GM10266 (cell line): ENCODE data around the gene GCGR.

Experiments used
- DNase-seq: peaks from one replicate; pipeline ENCODE4 v3.0.0; 2012; ENCODE audit errors: extremely low spot score
- TF ChIP-seq, protein P1 (sequence below): IDR thresholded peaks from 2 replicates; pipeline ENCODE4 v1.5.1; 2012; ENCODE audit warnings: mild to moderate bottlenecking, low read depth; ENCODE audit not compliant: control insufficient read depth, insufficient read depth; ENCODE audit errors: missing control alignments

Gene GCGR

DNA sequence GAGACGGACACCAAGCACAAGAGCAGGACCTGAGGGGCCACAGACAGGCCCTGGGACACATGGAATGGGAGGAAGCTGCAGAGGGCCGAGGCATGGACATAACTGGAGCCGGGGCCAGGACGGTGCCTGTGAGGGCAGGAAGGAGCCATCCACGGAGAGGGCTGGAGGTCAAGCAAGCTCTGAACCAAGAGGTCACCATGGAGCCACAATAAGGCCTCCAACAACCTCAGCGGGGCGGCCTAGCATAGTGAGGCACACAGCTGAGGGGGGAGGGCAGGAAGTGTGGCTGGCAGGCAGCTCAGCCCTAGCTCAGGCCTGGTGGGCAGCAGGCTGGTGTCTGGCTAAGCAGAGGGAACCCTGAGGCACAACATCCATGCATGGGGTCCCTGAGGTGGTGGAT, 24.7 kb downstream of the GCGR start:
- no peak for DNase-seq
- TF ChIP-seq, protein P1, sequence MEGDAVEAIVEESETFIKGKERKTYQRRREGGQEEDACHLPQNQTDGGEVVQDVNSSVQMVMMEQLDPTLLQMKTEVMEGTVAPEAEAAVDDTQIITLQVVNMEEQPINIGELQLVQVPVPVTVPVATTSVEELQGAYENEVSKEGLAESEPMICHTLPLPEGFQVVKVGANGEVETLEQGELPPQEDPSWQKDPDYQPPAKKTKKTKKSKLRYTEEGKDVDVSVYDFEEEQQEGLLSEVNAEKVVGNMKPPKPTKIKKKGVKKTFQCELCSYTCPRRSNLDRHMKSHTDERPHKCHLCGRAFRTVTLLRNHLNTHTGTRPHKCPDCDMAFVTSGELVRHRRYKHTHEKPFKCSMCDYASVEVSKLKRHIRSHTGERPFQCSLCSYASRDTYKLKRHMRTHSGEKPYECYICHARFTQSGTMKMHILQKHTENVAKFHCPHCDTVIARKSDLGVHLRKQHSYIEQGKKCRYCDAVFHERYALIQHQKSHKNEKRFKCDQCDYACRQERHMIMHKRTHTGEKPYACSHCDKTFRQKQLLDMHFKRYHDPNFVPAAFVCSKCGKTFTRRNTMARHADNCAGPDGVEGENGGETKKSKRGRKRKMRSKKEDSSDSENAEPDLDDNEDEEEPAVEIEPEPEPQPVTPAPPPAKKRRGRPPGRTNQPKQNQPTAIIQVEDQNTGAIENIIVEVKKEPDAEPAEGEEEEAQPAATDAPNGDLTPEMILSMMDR: no peak

DNA sequence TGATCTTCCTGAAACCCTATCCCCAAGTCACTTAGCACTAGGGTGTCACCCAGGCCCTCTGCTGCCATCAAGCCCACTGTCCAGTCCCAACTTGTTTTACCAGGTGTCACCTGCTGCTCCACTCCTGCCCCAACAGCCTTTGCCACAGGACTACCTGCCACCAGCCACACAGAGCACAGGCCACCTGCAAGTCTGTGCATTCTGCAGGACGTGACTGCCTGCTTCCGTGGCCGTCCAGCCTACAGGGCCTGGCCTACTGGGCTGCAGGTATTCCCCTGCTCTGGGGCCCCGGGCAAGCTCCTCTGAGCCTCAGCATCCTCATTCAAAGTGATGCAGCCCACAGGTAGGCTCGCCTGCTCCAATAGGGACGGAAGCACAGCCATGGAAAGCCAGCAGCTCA, 25.9 kb downstream of the GCGR start:
- TF ChIP-seq, protein P1: no peak

DNA sequence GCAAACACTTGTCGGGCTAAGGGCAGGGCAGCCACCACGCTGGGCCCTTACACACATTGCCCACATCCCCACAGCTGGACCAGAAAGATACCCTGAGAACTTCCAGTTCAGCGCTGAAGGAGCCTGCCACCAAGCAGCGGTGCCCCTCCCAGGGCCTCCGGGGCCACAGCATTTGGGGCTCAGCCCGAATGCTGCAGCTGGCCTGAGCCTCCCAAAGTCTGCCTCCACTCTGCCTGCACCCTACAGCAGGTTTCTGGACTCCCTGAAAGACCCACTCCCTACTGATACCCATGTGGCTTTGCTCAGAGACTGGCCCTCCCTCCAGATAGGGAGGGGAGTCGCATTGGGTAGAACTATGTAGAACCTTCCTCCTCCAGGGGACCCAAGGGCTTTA, 27.6 kb downstream of the GCGR start:
- TF ChIP-seq, protein P1: no peak

More for the DNA sequence above, 25.9 kb downstream of the GCGR start:
- no peak for DNase-seq

DNA sequence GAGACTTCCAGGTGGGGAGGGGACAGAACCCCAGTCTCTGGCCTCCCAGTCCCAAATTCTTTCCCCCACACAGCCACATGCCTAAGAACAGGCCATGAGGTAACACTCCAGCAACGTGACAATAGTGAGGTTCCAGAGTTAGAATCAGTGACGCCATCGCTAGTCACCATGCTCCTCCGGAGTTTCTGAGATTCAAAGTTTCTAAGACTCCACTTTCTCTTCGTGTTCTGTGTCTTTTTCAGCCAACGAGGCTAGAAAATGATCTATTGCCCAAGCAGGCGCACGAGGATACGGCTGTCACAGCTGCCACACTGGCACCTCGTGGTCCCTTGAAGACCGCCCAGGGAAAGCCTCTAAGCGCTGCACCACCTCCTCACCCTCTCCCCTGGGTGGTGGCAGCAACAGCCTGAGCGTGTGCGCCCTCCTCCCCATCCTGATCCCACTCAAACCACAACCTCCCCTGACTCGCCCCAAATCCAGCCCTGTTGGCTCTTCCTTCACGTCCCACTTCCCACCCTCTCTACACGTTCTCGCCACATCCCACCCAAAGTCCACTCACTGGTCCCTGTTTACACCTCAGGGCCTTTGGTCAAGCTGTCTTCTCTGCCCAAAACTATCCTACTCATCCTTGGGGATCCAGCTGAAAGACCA, 28.1 kb downstream of the GCGR start:
- no peak for DNase-seq
- TF ChIP-seq, protein P1: no peak

More for the DNA sequence above, 27.6 kb downstream of the GCGR start:
- no peak for DNase-seq

DNA sequence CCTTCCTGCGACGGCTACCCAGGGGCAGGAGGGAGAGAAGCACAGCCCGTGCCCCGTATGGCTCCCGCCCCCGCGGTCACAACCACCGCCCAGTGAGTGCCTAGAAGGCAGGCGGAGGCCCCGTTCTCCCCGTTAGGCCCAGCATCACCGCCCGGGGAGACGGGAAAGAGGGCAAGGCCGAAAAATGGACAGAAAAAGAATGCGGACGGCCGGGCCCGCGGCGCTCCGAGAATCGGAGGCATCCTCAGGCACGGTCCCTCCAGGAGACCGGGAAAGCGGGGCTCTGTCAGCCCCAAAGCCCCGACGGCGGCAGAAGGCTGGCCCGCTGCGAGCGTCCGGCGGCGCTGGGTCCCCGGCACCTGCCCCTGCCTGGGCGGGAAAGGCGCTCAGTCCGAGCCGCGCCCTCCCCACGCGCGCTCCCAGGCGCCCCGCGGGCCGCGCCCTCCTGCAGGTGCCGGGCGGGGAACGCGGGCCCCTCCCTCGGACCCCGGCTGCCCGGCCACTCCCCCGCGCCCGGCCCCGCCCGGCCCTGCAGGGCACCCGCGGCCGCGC, 28.7 kb downstream of the GCGR start:
- DNase-seq: peak; percentile 75
- TF ChIP-seq, protein P1: no peak

DNA sequence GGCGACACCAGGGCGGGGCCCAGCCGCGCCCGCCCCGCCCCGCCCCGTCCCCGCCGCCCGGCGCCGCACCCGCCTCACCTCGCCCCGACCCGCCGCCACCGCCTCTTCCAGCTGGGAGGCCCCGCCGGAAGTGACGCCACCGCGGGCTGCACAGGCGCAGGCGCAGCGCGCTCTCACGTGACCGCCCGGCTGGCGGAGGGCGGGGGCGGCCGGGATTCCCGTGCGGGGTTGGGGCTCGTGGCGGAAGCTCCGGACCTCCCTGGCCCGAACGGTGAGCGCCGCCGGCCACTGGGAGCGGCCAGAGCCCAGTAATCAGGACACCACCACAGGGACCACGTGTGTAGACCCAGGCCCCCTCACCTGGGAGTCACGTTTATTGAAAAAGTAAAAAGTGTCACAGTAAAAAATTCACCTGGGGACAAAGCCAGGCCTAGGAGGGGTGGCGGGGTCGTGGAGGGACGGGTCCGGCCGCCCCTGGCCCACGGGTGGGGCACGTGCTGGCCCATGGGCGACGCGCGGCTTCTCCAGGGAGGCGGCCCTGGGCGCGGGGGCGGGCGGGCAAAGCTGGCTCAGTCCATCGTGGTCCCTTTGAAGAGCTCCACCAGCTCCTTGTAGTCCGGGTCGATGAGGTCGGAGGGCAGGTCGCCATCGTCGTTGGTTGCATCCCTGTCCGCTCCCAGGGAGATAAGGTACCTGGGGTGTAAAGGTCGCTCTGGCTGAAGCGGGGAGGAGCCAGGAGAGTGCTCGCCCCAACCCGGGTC, 29.4 kb downstream of the GCGR start, which contains the start of gene MCRIP1:
Gene MCRIP1 (minus strand): TSS at position 132 of the 761 bp plus-strand sequence. CDS start 8,785 bp downstream, outside the sequence.
- DNase-seq: peak; percentile 100
- TF ChIP-seq, protein P1: no peak
